Stimulated activated CD8-positive, alpha-beta memory T cell treated with anti-CD3 and anti-CD28 coated beads, Interleukin-15, amount 100 ng/mL, for 4 hours (primary cell): ENCODE measurements around the gene MRPL17.

Source experiments
- DNase-seq, 2 donors: peaks; one replicate each; pipeline ENCODE4 v3.0.0-alpha.2; 2020; ENCODE audit warnings: low read depth in 2 of 2

Gene MRPL17

DNA sequence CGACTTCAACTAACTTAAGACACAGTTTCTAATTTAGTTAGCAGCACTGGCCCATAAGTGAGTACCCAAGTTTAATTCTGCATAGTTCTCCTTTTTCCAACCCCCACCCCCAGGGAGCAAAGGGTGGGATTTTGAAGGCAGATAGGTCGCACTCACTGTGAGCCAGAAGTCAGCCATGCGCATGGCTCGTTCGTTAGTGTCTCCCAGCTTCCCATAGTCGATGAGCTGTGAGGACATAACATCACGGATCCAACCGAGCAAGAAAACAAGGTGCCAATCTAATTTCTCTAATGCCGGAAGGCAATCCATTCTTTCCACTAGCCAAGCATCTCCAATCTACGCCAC, 577 bp downstream of the MRPL17 start:
- DNase-seq: no peak

- DNase-seq: no peak
Measured at GRCh38 chr11:6681949-6682348, 1.2 kb downstream of the MRPL17 start.

- DNase-seq: no peak
Measured at GRCh38 chr11:6681505-6681904, 1.6 kb downstream of the MRPL17 start.

- DNase-seq: no peak
Measured at GRCh38 chr11:6677018-6677417, 6.1 kb downstream of the MRPL17 start.

- no peak for DNase-seq
Measured at GRCh38 chr11:6674862-6675261, 8.3 kb downstream of the MRPL17 start.

DNA sequence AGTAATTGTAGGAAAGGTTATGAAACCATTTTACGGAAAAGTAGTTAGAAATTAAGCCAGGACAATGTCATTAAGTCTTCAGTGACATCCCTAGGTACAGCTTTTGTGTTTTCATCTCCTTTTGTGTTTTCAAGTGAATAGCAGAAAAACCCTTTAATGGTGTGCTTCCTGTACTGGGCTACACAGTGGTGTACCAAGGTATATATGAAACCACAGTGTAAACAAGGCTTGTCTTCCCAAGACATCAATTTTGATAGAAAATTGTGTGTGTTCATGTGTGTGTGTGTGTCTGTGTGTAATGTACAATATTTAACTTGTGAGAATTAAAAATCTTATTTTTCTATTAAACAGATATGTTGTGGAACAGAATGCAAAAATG, 8.9 kb downstream of the MRPL17 start:
- DNase-seq: no peak

- DNase-seq: no peak
Measured at GRCh38 chr11:6673523-6674218, 9.5 kb downstream of the MRPL17 start.

DNA sequence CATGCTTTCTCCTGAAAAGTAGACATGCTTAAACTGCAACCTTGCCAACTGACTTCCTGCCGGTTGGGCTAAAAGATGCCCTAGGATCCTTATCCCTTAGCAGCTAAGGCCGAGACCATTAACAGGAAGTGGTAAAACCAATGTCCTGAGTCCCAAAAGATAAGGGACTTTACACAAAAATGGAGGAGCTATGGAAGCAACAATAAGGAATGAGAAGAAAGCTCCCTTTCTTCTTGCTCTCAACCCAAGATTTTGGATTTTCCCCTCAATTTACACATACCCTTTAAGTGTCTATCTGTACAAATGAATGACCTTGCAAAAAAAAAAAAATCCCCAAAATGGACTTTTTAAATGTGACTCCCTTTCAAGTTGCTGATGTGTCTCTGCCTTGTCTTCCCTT, 11.1 kb downstream of the MRPL17 start:
- DNase-seq: no peak

GRCh38 chr11:6670202-6670830, 12.8 kb downstream of the MRPL17 start:
- DNase-seq: no peak

DNA sequence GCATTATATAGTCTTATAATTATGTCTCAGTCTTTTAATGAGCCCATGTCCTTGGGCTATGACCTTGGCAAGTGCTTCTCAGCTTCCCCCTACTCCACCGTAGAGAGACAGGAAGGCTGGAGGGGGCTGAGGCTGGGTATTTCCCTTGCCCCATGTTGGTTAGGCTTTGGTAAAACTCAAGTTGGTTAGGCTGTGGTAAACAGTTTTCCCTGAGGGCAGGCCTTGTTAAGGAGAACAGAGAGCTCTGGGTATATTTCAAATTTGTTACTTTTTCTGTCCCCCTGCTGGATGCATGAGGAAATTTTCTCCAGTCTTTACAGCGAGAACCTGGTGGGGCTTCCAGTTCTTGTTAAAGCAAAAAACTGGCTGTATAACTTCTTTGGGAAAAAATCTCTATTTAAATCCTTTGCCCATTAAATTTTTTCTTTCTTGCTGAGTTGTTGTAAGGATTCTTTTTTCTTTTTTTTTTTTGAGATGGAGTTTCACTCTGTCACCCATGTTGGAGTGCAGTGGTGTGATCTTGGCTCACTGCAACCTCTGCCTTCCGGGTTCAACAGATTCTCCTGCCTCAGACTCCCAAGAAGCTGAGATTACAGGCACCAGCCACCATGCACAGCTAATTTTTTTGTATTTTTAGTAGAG, 15.3 kb downstream of the MRPL17 start:
- DNase-seq: no peak

DNA sequence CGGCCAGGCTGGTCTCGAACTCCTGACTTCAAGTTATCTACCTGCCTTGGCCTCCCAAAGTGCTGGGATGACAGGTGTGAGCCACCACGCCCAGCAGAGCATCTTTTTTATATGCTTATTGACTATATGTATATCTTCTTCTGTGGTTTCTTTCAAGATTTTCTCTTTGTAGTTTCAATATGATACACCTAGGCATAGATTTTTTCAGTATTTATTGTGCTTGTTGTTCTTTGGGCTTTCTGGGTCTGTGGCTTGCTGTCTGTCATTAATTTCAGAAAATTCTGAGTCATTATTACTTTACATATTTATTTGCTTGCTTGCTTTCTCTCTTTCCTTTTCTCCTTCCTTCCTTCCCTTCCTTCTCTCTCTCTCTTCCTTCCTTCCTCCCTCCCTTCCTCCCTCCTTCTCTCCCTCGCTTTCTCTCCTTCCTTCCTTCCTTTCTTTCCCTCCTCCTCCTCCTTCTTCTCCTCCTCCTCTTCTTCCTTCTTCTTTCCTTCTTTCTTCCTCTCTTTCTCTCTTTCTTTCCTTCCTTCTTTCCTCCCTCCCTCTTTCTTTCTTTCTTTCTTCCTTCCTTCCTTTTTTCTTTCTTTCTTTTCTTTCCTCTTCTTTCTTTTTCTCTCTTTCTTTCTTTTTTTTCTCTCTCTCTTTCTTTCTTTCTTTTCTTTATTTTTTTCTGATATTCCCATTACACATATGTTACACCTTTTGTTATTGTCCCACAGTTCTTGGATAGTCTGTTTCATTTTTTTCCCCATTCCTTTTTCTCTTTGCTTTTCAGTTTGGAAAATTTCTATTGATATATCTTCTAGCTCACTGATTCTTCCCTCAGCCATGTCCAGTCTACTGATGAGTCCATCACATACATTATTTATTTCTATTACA, 16.6 kb downstream of the MRPL17 start:
- DNase-seq: no peak

DNA sequence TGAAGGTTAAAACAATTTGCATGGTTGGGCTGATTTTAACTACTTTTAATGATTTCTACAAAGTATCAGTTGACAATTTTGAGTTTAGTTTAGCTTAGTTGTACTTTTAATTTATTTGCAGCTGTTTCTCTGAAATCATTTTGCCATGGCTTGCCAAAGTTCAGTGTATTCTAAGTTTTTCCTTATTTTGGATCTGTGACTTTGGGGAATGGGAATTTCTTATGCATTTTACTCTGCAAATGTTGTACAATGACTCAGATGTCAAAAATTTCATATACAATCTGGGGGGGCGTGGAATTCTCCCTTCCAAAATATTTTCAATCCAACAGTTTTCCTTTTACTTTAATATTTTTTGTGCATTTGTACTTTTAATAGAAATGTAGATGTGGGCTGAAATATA, 18.6 kb downstream of the MRPL17 start:
- no peak for DNase-seq

- DNase-seq: no peak
Measured at GRCh38 chr11:6663794-6664469, 19.2 kb downstream of the MRPL17 start.

- no peak for DNase-seq
Measured at GRCh38 chr11:6660712-6661111, 22.4 kb downstream of the MRPL17 start.

- no peak for DNase-seq
Measured at GRCh38 chr11:6658647-6659046, 24.5 kb downstream of the MRPL17 start.

DNA sequence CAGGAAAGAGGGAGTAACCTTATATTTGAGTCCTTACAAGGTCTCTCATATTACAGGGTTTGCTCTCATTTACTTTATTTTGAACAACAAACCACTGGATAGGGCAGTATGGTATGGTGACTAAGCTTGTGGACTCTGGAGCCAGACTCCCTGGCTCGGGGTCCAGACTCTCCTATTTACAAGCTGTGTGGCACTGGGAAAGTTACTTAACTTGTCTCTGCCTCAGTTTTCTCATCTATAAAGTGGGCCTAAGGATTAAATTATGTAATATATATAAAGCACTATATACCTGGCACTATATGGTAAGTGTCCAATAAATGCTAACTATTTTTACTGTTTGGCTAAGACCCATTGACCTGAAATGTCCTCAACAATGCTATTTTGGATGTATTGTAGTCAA, 25.8 kb downstream of the MRPL17 start:
- no peak for DNase-seq

DNA sequence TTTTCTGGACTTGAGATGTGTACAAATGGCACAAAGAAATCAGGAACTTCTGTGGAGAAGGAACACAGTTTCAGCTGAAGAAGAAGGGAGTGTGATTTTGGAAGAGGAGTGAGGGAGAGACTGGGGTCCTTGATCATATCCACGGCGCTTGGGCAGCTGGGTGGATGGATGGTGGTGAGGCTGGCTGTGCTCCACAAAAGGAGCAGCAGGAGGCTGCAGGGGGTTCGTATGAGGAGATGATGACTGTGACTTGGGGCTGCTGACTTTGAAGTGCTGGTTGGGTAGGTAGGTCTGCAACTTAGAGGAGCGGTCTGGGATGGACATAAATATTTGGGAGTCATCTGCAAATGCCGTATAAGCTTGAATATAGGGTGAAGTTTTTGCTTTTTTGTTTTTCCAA, 26.2 kb downstream of the MRPL17 start:
- no peak for DNase-seq

GRCh38 chr11:6656584-6656915, 26.6 kb downstream of the MRPL17 start:
- no peak for DNase-seq

GRCh38 chr11:6655790-6656583, 27.2 kb downstream of the MRPL17 start, which contains the start of gene DCHS1:
Gene DCHS1 (minus strand): TSS chr11:6655809. CDS start chr11:6641613, 14,196 bp downstream.
- no peak for DNase-seq

DNA sequence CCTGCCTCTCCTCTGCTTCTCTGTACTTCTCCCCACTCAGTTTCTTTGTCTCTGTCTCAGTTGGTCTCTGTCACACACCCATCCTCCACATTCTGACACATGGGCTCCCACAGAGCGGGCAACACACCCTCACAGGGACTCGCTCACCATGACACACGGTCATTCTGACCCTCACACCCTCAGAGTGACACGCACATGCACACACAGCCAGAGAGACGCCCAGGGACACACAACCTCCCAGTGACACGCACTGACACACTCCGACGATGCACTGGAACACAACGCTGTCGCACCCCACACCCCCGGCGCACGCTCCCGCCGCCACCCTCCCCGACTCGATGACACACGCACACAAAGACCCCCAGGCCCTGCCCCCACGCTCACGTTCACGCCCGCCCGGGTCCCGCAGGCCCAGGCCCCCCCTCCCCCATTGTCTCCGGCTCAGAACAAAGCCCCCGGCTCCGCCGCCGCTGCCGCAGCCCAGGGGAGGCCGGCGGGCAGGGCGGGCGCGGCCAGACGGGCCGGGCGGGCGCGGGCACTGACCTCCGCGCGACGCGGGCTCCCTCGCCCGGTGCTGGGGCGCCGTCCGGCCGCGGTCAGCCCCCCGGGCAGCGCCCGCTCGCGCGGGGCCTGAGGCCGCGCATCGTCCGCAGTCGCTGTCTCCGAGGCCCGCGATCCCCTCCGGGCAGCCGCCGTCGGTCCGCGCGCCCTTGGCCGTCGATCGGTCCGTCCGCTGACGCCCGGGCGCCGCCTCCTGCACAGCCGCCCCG, 27.9 kb downstream of the MRPL17 start:
- no peak for DNase-seq
